ENCODE data around the gene CSMD2. TPM values are rescaled to one million over a fixed set of nuclear protein-coding genes. Genes with fewer than 3 reads are reported as not detected.

The CSMD2 gene
- total RNA-seq, 2 experiments from 2014 or later: not detected

DNA sequence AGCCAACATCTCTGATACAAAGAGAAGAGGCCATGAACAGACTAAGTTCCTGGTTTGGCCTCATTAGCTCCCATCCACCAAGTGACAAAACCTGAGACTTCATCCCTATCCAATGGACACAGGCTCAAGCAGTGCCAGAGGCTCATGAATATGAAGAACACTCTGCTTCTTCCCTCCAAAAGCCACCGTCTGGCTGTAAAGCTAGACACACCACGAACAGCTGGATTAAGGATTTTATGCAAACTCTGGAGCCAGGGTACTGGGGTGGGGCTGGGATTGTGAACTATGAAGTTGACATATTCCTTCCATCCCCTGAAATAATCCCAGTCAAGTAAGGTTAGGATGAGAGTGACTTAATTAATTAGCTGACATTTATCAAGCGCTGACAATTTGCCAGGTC, 139.4 kb downstream of the CSMD2 start:
- H4K20me1 ChIP-seq (ENCODE audit: insufficient read depth, low read length): no peaks in the 10 kb centered on the region
- no peaks in the 10 kb centered on the region for H3K9me2 ChIP-seq (ENCODE audit: insufficient read depth, low read length)
- H3K9me3 ChIP-seq (ENCODE audit: low read length): no peaks in the 10 kb centered on the region
- intact Hi-C loops (cut with micrococcal nuclease; ENCODE audit: unreplicated experiment): no loop called here
- POLR2A ChIA-PET: no interaction called here
- H3K4me3 ChIP-seq (ENCODE audit: low read depth, low read length, poor library complexity, severe bottlenecking): no peak overlapping the region
- CTCF ChIA-PET (ENCODE audit: unreplicated experiment): no interaction called here
- H3K79me2 ChIP-seq (ENCODE audit: insufficient read depth, low read depth, low read length): no peaks in the 10 kb centered on the region
- H3K4me1 ChIP-seq (ENCODE audit: insufficient read depth, low read length, poor library complexity, severe bottlenecking): no peaks in the 10 kb centered on the region
- H3K36me3 ChIP-seq (ENCODE audit: insufficient read depth, low read length): no peaks in the 10 kb centered on the region
- no peak overlapping the region for H3K4me2 ChIP-seq (ENCODE audit: low read length)
- no TSS peak for BruUV-seq (replicated peaks)
- no peak overlapping the region for H2AFZ ChIP-seq (ENCODE audit: low read length)
- no peak overlapping the region for H3K27ac ChIP-seq (ENCODE audit: low read depth, low read length, poor library complexity, severe bottlenecking)
- no peak for DNase-seq (ENCODE audit: low spot score)
- TF ChIP-seq EZH2phosphoT487 (IDR thresholded peaks at IDR 0.05; ENCODE audit: borderline replicate concordance, low read depth, low read length): no peak
- TF ChIP-seq, protein P1, sequence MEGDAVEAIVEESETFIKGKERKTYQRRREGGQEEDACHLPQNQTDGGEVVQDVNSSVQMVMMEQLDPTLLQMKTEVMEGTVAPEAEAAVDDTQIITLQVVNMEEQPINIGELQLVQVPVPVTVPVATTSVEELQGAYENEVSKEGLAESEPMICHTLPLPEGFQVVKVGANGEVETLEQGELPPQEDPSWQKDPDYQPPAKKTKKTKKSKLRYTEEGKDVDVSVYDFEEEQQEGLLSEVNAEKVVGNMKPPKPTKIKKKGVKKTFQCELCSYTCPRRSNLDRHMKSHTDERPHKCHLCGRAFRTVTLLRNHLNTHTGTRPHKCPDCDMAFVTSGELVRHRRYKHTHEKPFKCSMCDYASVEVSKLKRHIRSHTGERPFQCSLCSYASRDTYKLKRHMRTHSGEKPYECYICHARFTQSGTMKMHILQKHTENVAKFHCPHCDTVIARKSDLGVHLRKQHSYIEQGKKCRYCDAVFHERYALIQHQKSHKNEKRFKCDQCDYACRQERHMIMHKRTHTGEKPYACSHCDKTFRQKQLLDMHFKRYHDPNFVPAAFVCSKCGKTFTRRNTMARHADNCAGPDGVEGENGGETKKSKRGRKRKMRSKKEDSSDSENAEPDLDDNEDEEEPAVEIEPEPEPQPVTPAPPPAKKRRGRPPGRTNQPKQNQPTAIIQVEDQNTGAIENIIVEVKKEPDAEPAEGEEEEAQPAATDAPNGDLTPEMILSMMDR (conservative IDR thresholded peaks at IDR 0.05; ENCODE audit: low read length): no peak

GRCh38 chr1:34024485-34024884, 140.5 kb downstream of the CSMD2 start:
- H3K4me1 ChIP-seq (ENCODE audit: insufficient read depth, low read length, poor library complexity, severe bottlenecking): no peaks in the 10 kb centered on the region
- ChIA-PET POLR2A (no interaction called here), CTCF (ENCODE audit: unreplicated experiment) (no interaction called here)
- no peaks in the 10 kb centered on the region for H4K20me1 ChIP-seq (ENCODE audit: insufficient read depth, low read length)
- no peak overlapping the region for H2AFZ ChIP-seq (ENCODE audit: low read length)
- no peak for DNase-seq (ENCODE audit: low spot score)
- no peaks in the 10 kb centered on the region for H3K36me3 ChIP-seq (ENCODE audit: insufficient read depth, low read length)
- intact Hi-C loops (cut with micrococcal nuclease; ENCODE audit: unreplicated experiment): no loop called here
- TF ChIP-seq, protein P1 (conservative IDR thresholded peaks at IDR 0.05; ENCODE audit: low read length): no peak
- TF ChIP-seq EZH2phosphoT487 (IDR thresholded peaks at IDR 0.05; ENCODE audit: borderline replicate concordance, low read depth, low read length): no peak
- no peaks in the 10 kb centered on the region for H3K9me3 ChIP-seq (ENCODE audit: low read length)
- H3K4me2 ChIP-seq (ENCODE audit: low read length): no peak overlapping the region
- H3K4me3 ChIP-seq (ENCODE audit: low read depth, low read length, poor library complexity, severe bottlenecking): no peak overlapping the region
- no peak overlapping the region for H3K27ac ChIP-seq (ENCODE audit: low read depth, low read length, poor library complexity, severe bottlenecking)
- no TSS peak for BruUV-seq (replicated peaks)
- no peaks in the 10 kb centered on the region for H3K79me2 ChIP-seq (ENCODE audit: insufficient read depth, low read depth, low read length)
- no peaks in the 10 kb centered on the region for H3K9me2 ChIP-seq (ENCODE audit: insufficient read depth, low read length)

DNA sequence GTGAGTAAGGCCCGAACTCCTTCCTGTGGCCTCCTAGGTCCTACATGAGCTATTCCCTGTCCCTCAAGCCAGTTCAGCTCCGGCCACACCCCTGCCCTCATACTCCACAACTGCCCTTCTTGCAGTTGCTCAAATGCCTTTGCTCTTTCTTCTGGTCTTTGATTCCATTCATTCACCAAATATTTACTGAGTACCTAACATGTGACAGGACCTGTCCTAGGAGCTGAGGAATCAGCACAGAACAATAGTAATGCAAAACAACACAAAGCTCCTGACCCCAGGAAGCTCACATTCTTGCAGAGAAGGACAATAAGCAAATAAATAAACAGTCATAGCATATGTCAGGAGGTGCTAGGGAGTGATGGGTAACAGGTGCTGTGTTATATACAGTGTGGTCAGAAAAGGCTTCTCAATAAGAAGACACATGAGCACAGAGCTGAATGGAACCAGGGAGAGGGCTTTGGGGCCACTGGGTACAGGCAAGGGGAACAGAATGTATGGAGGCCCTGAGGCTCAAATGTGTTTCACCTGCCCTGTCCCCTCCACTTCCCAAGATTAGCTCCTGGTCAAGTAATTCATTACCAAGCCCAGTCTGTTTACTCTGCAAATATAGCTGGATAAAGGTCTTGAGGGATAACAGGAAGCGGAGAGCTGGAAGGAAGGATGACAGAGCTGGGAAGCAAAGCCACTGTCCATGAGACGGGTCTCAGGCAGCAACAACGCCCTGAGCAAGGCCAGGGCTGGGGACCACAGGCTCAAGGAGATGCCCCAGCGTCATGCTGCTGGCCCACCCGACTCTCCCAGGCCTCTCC, 145.1 kb downstream of the CSMD2 start:
- Histone ChIP-seq H2AFZ (ENCODE audit: low read length) (no peak overlapping the region), H3K9me2 (ENCODE audit: insufficient read depth, low read length) (no peaks in the 10 kb centered on the region), H3K9me3 (ENCODE audit: low read length) (no peaks in the 10 kb centered on the region), H4K20me1 (ENCODE audit: insufficient read depth, low read length) (no peaks in the 10 kb centered on the region), H3K4me1 (ENCODE audit: insufficient read depth, low read length, poor library complexity, severe bottlenecking) (no peaks in the 10 kb centered on the region), H3K36me3 (ENCODE audit: insufficient read depth, low read length) (no peaks in the 10 kb centered on the region), H3K4me3 (ENCODE audit: low read depth, low read length, poor library complexity, severe bottlenecking) (no peak overlapping the region), H3K27ac (ENCODE audit: low read depth, low read length, poor library complexity, severe bottlenecking) (no peak overlapping the region), H3K4me2 (ENCODE audit: low read length) (no peak overlapping the region), H3K79me2 (ENCODE audit: insufficient read depth, low read depth, low read length) (no peaks in the 10 kb centered on the region)
- intact Hi-C loops (cut with micrococcal nuclease; ENCODE audit: unreplicated experiment): no loop called here
- no peak for TF ChIP-seq EZH2phosphoT487 (IDR thresholded peaks at IDR 0.05; ENCODE audit: borderline replicate concordance, low read depth, low read length)
- TF ChIP-seq, protein P1 (conservative IDR thresholded peaks at IDR 0.05; ENCODE audit: low read length): no peak
- POLR2A ChIA-PET: no interaction called here
- no peak for DNase-seq (ENCODE audit: low spot score)
- no TSS peak for BruUV-seq (replicated peaks)
- CTCF ChIA-PET (ENCODE audit: unreplicated experiment): no interaction called here
